OCI-LY1 (cell line): Measurements from ENCODE around the gene SFXN2.

Experiments
- EZH2 ChIP-seq: fragments of 200-600 bp; sonication (generic), shearing (Covaris generic); IDR thresholded peaks from 2 replicates; pipeline ENCODE4 v1.8.0; 2017; ENCODE audit warnings: borderline replicate concordance, mixed run types, mild to moderate bottlenecking, antibody characterized with exemption, low read length, moderate library complexity, mixed read lengths
- TF ChIP-seq, protein P1 (sequence below): fragments of 200-600 bp; sonication (generic), shearing (Covaris generic); IDR thresholded peaks from 2 replicates; pipeline ENCODE4 v1.5.1; 2017; ENCODE audit warnings: mild to moderate bottlenecking, antibody characterized with exemption, low read length, moderate library complexity, mixed read lengths

DNA sequence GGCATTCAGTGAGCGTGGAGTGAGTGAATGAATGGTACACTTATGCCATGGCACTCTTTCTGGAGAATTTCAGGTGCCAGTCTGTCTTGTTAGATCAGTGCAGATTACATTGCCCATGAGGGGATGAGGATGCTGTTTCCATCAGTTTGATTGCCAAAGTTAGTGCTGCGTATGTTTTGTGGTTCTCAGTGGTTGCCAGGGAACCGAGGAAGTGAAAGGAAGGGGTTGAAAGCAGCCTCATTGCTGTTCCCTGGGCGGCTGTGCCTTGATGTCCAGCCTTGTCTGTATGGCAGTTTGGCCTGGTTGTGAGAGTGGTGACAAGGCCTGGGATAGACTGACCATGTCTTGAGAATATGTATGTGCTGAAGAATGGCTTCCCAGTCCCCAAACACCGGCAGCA, 59.5 kb downstream of the SFXN2 start:
- TF ChIP-seq, protein P1, sequence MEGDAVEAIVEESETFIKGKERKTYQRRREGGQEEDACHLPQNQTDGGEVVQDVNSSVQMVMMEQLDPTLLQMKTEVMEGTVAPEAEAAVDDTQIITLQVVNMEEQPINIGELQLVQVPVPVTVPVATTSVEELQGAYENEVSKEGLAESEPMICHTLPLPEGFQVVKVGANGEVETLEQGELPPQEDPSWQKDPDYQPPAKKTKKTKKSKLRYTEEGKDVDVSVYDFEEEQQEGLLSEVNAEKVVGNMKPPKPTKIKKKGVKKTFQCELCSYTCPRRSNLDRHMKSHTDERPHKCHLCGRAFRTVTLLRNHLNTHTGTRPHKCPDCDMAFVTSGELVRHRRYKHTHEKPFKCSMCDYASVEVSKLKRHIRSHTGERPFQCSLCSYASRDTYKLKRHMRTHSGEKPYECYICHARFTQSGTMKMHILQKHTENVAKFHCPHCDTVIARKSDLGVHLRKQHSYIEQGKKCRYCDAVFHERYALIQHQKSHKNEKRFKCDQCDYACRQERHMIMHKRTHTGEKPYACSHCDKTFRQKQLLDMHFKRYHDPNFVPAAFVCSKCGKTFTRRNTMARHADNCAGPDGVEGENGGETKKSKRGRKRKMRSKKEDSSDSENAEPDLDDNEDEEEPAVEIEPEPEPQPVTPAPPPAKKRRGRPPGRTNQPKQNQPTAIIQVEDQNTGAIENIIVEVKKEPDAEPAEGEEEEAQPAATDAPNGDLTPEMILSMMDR = no peak
- no peak for TF ChIP-seq EZH2
